ENCODE data around the gene RGS9BP.
"Not testable (repeated sequence)": the region's sequence is repeated elsewhere in the genome, so short reads cannot be mapped to it uniquely, and the experiment has no call there.

RGS9BP gene

DNA sequence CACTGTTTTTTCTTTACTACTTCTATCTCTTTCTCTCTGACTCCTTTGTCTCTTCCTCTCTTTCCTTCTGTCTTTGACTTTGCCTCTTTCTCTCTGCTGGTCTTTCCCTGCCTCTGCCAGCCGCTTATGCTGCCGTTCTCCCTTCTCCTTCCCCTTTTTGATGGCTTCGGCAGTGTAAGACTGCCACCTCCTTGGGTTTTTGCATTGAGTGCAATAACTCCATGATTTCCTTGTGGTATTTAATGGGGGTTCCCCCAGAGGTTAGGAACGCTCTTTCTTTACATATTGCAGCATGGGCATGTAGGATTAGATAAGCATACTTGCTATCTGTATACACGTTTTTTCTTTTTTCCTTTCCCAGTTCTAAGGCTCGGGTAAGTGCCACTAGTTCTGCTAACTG lies 19.9 kb downstream of the RGS9BP start:
- not testable (repeated sequence) for DNase-seq (ENCODE audit: low spot score)

DNA sequence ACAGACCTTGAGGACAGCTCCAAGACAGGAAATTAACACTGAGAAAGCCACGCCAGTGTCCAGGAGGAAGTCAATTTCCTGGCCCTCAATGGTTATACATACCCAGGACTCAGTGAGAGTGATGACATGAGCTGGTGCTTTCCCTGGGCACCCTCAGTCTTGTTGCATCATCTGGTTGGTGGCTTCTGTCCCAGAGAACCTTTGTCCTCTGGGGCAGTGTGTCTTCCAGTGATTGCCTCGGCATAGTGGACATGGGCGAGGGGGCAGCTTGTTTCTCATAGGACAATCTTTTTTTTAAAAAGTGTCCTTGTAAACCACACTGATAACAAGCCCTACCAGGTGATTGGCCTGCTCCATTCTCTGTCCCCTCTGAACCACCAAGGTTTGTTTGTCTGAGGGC lies 21.1 kb downstream of the RGS9BP start:
- not testable (repeated sequence) for DNase-seq (ENCODE audit: low spot score)

DNA sequence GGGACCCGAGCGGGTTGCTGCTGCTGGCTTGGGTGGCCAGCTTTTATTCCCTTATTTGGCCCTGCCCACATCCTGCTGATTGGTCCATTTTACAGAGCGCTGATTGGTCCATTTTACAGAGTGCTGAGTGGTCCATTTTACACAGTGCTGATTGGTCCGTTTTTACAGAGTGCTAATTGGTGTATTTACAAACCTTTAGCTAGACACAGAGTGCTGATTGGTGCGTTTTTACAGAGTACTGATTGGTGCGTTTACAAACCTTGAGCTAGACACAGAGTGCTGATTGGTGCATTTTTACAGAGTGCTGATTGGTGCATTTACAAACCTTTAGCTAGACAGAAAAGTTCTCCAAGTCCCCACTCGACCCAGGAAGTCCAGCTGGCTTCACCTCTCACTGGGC lies 24.5 kb downstream of the RGS9BP start:
- DNase-seq (ENCODE audit: low spot score), result not testable (repeated sequence)

DNA sequence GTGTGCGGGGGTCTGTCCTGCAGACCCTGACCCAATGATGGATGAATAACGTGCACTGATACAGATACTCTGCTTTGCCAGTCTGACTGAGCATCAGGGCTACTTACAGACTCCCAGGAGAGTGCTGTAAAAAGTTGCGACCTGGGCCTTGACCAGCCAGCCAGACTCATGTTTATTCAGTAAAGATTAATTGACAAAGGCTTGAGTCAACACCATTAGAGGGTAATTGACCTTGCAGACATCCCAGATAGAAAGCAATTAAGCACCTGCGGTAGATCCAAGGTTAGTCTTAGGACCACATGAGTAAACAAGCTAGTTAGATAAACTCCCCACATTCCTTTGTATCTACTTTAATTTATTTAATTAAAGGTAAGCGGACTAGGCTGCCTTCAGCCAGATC lies 26.4 kb downstream of the RGS9BP start:
- DNase-seq (ENCODE audit: low spot score), result no peak

DNA sequence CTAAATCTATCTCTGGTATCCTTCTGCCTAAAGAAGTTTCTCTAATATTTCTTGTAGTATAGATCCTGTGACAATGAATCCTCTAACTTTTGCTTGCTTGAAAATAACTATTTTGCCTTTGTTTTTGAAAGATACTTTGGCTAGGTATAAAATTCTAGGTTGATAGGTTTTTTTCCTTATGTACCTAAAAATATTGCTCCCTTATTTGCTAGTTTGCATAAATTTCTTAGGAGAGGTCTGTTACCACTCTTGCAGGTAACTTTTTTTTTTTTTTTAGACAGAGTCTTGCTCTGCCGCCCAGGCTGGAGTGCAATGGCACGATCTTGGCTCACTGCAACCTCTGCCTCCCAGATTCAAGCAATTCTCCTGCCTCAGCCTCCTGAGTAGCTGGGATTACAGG lies 28.4 kb downstream of the RGS9BP start:
- not testable (repeated sequence) for DNase-seq (ENCODE audit: low spot score)

DNA sequence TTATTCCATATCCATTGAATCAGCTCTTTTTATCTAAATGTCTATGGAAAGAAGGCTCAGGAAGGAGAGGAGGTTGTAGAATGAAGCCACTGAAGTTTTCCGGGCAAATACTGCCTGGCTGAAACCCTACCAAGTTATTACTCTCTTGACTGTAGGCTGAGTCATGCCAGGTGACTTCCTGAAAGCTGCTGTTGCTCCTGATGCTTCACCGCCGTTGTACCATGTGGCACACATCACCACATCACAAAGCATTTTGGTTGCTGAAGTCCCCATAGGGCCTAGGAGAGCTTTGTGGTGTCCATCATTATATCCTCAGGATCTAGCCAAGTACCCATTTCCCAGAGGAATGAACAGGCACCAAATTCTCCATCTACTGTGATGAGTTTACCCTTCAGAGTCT lies 32.8 kb downstream of the RGS9BP start:
- peak; percentile 49 for DNase-seq (ENCODE audit: low spot score)

DNA sequence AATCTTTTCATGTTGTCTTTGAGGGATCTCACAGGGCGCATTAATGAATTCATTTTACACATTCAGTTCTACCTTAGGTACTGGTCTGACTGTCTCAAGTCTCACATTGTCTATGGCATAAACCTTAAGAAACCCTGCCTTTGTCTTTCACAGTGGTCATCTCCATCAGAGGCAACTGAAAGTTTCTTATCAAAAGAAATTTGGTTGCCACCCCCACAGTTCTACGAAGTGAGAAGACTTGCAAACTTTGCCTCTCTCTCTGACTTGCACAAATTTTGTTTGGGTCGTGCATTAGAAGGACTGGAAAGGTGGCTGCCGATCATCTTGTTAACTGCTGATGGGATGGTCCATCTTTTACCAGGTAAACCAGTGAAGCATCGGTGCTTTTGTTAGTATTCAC lies 33.4 kb downstream of the RGS9BP start:
- no peak for DNase-seq (ENCODE audit: low spot score)

DNA sequence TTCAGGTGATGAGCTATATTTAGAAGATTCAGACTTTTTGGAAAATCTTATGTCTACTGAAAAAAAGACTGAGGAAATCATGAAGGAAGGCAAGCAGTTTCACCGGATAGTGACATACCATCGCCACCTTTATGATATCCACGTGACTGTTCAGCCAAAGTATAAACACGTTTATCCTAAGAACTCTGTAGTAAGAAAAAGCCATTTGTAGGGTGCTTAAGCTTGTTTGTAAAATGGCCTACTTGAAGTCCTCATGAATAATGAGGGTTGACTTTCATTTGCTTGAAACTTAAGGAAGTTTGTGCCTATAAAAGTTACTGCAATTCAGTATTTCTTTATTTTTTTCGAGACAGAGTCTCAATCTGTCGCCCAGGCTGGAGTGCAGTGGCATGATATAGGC lies 36.1 kb downstream of the RGS9BP start:
- DNase-seq (ENCODE audit: low spot score), result no peak

DNA sequence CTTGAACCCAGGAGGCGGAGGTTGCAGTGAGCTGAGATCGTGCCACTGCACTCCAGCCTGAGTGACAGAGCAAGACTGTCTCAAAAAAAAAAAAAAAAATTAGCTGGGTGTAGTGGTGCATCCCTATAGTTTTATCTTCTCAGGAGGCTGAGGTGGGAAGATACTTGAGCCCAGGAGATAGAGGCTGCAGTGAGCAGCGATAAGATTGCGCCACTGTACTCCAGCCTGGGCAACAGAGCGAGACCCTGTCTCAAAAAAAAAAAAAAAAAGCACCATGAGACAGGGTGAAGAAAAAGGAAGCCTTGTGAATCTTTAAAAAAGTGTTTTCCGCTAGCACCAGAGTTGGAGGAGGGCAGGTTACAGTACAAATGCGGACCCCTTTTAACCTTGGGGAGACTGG lies 40.6 kb downstream of the RGS9BP start:
- DNase-seq (ENCODE audit: low spot score), result not testable (repeated sequence)

DNA sequence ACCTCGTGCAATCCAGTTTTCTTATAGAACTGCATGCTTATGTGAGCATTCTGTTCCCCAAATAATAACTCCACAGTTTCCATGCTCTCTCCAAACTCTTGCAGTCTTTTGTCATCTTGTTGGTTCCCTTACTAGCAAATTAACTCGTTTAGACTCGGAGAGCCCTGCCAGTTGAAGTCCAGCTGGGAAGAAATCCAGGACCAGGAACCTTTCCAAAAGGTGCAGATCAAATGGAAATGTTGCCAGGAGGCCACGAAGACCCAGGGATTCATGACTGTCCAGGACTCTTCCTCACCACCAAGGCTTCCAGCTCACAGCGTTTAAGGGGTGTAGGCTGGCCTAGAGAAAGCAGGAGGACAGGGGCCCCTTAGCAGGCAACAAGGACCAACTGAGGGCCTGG lies 41.8 kb downstream of the RGS9BP start:
- no peak for DNase-seq (ENCODE audit: low spot score)

DNA sequence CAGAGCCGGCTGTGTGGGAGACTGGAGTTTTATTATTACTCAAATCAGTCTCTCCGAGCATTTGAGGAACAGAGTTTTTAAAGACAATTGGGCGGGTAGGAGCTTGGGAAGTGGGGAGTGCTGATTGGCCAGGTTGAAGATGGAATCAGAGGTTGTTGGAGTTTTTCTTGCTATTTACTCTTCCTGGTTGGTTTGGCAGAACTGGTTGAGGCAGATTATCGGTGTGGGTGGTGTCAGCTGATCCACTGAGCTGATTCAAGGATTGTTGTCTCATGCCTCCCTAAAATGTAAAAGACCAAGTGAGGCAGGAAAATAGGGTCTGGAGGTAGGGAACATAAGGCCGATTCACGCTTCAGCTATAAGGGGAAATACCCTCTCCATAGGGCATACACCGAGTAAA lies 42.6 kb downstream of the RGS9BP start:
- DNase-seq (ENCODE audit: low spot score), result no peak

DNA sequence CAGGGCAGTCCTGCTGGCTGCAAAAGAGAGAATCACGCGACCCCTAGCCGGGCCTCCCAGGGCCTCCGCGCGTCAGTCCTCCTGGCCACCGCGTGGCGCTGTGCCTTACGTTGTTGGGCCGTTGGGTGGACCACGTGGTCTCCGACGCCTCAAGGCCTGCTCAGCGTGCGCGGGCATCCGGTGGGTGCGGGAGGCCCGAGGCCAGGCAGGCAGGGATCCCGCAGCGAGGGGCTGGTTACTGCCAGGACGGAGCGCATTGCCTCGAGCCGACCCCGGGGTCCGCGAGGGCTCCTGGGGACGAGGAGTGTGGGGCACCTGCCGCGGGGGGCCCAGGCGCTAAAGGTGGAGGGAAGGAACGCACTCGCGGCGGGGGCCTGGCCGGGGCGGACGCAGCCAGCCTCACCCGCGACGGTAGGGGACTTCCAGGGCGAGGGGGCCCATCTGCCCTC lies 44.0 kb downstream of the RGS9BP start, which contains the start of gene TDRD12:
TDRD12 (plus strand) TSS at position 157 of the 449 bp plus-strand sequence. CDS start 306 bp downstream, outside the sequence.
- no peak for DNase-seq (ENCODE audit: low spot score)

DNA sequence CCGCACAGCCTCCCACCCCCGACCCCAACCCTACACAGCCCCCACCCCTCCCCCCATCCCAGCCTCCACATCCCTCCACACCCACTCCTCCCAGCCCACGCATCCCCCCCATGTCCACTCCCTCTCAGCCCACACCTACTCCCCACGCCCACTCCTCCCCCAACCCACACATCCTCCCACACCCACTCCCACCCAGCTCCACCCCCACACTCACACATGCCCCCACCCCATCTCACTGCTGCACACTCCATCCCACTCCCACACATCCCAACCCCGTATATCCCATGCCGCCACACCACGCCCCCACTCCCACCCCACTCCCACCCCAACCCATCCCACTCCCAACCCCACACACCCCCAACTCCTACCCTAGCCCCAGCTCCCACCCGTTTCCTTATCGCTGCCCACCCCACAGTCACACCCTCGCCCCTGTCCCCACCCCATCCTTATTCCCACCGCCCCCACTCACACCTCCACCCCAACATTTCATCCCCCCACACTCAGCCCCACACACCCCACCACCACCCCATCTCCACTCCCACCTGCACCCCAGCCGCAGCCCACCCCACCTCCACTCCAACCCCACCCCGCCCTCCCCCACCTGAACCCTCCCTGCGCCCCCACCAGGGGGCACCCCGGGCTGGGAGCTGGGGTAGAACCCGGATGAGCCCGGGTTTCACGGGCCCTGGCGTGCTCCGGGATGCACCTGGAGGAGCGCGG lies 44.7 kb downstream of the RGS9BP start:
- no peak for DNase-seq (ENCODE audit: low spot score)

DNA sequence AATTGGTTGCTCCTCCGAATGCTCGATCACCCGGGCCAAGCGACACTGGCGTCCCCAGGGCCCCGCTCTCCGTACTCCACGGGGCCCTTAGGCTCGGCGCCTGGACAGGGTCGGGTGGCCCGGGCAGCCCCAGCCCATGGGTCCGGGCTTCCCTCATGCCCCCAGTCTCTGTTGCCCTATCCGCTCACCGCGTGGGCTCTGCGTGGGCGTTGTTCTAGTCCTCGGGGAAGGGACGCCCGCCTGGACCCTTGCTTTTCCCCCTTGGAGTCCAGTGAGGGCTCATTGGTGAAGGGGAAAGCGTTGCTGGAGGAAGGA lies 45.2 kb downstream of the RGS9BP start:
- DNase-seq (ENCODE audit: low spot score), result no peak
